ENCODE results near the gene TIMM22.

The TIMM22 gene

DNA sequence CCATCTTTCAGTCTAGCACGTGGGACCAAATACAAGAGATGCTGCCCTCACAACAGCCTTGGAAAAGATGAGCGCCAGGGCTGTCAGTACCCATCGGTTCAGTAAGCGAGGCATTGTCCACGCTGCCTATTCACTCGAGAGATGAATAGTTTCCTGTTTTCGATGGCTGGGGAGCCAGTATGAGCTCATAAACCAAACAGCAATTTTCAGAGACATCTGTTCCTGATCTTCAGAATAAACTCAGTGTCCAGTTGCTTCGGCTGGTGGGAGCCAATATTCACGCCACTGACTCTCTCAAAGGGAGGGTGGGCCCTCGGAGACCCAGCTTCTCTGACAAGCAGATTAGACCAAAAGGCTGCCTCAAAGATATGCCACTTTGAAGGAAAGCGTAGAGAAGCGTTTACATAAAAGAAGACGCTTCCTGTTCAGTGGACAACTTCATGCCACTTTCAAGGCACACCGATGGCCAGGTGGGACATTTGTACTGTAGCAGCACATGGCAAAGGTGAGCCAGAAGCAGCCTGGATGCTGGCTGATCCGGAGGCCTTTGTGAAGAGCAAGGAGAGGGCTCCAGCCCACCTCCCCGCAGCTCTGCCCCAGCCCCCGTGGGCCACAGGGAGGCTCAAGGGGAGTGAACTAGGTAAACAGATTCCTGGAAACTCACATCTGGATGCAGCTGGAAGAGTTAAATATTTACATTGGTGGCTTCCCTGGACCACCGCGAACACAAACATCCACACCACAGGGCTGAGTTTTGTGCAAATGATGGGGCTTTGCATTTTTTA is 6.0 kb downstream of the TIMM22 start:
- DNase-seq (ENCODE audit: low read depth) = no peak

DNA sequence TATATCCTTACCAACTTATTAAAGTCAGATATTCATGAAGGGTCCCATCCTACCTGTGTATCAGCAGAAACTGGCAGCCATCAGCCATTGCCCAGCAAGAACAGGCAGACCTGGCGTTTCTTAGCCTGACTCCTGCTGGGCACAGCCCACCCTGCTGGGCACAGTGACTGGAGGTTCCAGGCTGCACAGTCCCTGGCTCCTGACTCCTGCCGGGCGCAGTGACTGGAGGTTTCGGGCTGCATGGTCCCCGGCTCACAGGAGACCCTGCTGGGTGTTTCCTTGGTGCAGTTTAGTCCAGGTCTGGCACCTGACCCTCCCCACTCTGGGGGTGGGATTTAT is 6.7 kb downstream of the TIMM22 start:
- DNase-seq (ENCODE audit: low read depth) = no peak

DNA sequence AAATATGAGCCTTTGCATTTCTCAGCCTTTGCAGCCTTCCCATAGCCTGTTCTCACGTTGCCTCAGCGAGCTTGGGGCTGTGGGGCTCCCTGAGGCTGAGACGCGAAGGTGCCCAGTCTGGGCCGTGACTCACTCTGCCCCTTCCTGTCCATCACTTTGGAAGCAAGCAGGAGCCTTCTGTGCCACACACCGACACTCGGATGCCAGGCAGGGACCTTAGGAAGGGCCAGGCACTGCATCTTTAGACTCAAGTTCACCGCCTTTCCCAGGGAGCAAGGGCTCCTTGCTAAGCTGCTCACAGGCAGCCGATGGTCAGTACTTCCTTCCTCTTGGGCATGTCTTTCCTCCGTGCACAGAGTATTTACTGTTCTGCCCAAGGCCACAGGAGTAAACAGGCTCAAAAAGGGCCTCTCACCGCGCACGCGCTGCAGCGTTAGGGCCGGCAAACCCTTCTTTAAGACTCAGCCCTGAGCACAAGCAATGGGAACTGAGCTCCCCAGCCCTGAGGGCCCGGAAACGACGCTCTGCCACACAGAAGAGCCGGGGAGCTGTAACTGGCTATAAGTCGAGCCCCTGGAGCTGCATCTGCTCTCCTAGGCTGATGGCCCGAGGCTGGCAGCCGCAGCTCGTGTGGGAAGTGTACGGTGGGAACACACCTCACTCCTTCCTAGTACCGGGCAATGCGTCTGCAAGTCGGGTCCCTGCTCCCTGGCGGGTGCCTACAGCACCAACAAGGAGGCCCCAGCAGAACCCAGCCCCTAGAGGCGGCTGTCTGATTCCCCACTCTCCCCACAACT is 7.2 kb downstream of the TIMM22 start:
- DNase-seq (ENCODE audit: low read depth) = no peak

DNA sequence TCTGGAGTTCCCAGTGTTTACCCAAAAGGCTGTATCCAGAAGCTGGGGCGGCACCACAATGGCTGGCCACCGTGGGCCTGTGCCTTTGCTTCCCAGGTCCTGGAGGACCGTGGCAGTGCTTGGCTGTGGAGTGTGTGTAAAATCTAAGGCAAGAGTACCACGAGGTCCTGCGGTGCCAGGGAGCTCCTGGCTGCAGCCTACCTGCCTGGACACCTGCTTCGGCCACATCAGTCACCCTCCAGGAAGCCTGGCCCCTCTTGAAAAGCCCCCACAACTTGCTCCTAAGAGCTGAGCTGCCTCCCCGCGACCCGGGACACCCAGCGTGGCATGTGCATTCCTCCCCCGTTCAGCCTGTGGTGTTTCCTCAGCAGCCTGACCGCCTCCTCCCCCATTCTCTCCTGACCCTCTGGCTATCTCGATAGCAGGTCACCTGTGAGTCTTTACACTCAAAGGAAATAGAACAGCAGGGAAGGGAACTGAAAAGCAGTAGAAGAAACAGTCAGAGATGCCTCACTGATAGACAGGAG is 7.9 kb downstream of the TIMM22 start:
- DNase-seq (ENCODE audit: low read depth) = no peak

DNA sequence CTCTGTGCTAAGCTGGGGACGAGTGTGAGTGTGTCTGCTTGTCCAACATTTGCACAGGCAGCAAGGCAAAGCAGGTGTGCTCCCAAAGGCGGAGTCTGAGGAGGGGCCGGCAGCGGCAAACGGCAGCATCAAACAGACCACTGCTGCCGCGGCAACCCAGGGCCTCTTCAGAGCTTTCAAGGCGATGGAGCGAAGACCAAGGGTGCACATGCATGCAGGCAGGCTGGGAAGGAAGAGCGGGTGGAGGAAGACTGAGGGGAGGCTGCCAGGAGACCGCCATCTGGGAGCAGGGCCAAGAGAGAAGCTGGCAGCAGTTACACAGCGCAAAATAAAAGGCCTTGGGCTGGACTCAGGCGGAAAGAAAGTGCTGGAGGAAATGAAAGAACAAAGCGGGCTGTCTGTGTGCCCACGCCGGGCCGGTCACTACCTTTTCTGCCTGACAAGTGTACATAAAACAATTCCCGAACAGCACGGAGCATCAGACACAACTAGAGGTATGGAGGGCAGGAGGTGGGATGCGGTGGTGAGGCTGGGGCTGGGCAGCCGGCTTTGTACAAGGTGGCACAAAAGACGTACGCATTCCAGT is 8.5 kb downstream of the TIMM22 start:
- DNase-seq (ENCODE audit: low read depth) = no peak

DNA sequence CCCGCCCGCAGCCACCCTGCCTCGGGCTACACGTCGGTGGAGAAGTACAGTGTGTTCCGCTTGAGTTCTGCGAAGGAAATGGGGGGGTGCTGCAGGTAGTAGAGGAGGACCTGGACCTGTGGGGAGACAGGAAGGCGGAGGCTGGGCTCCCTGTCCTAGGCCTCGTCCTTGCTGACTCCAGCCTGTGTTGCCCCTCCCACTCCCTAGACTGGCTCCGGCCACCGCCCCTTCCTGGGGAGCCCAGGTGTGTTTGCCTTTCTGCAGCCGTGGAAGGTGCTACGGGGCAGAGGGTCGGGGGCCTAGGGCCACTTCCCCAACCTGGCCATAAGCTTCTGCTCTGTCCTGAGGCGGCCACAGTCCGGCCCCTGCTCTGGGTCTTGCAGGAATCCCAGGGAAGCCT is 9.1 kb downstream of the TIMM22 start:
- DNase-seq (ENCODE audit: low read depth) = no peak

DNA sequence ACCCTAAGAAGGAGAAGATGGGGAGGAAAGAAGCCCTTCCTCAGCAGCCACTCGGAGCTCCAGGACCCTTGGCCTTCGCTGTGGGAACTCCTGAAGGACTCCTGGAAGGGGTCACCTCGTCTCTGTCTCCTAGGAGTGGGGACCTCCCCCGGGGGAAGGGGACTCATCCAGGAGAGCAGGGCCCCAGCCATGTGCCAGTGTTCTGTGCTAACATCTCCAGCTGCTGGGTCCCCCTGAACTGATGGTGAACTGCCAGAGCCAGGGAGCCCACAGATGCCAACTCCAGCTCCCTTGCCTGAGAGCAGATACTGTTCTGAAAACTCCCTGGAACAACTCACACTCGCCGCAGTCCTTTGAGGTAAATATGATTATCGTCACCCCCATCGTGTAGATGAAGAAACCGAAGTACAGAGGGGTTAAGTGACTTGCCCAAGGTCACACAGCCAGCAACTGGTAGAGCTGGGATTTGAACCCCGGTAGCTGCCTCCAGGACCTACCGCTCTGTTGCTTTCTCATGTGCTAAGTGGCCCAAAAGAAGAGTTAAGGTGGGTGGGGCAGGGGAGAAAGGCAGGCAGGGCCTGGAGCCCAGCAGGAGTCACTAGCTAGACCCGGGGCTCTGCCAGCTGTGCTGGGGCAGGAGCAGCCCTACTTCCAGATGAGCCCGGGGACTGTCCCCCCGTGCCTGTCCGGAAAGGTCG is 10.5 kb downstream of the TIMM22 start:
- no peak for DNase-seq (ENCODE audit: low read depth)

DNA sequence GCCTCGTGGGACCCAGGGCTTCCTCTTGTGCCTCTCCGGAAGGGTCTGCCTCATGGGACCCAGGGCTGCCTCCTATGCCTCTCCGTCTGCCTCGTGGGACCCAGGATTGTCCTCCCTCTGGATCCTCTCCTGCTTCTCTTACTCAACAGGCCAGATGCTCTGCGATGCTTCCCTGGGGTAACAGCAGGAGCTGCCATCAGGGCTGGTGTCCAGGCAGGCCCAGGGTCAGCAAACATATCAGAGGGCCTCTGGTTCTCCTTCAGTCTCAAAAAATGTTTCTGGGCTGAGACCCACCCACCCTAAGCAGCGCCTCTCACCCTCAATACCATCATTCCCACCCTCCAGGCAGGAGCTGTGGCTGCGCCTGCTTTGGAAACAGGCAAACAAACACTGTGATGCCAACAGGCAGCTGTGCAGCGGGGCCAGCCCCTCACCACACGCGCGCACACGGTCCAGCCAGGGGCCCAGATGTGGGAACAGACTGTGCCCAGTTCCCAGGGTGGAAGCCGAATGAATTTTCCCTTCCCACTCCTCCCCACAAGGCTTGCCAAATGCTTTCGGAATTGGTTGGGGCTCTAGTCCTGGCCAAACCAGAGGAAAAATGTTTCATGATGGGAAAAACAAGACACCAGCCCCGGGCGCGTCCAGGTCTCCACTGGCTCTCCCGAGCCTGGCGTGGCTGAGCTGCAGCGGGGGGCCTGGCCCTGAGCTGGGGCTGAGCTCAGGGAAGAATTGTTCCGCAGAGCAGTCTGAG is 11.3 kb downstream of the TIMM22 start:
- DNase-seq (ENCODE audit: low read depth) = no peak

DNA sequence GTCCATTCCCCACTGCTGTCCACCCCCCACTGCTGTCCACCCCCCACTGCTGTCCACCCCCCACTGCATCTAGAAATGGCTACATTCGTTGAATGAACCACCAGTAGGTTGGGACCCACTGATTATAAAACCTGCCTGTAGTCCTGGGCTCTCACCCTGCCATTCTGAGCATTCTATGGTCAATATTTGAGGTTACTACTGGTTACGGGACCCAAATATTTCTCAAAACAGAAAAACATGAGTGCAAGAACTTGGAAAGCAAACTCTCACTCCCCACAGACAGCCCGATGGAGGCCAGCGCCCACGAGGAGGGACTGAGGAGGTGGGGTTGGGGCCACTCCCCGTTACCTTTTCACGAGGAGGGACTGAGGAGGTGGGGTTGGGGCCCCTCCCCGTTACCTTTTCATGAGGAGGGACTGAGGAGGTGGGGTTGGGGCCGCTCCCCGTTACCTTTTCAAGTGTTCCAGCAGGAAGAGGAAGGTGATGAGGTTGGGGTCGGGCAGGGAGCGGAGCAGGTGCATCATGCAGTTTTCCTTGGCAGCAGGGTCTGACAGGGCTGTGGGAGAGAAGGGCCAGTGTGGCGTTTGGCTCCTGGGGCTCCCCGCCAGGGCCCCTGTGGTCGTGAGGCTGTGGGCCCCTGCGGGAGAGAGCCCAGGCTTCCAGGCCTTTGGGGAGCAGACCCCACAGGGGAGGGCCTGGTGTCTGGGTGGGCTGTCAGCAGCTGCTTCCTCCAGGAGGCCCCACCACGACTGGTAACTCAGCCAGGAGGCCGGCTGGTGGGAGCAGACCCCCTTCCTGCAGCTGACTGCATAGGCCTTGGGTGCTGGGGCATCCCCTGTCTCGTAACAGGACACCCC is 12.5 kb downstream of the TIMM22 start:
- DNase-seq (ENCODE audit: low read depth) = no peak

DNA sequence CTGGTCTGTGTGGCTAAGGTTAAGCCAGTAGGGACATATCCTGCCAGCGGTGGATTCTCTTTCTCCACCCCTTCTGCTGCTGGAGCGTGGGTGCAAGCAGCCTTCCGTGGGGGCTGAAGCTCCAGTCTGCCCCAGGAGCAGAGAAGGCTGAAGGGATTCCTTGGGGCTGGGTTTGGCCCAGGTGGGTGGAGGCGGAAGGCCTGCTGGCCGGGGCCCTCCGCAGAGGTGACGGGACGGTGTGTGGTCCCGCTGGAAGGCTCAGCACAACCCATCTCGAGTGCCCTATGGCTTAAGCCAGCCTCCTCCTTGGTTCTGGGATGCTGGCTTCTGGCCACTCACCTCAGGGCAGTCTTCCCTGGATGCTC is 13.1 kb downstream of the TIMM22 start:
- DNase-seq (ENCODE audit: low read depth) = no peak

DNA sequence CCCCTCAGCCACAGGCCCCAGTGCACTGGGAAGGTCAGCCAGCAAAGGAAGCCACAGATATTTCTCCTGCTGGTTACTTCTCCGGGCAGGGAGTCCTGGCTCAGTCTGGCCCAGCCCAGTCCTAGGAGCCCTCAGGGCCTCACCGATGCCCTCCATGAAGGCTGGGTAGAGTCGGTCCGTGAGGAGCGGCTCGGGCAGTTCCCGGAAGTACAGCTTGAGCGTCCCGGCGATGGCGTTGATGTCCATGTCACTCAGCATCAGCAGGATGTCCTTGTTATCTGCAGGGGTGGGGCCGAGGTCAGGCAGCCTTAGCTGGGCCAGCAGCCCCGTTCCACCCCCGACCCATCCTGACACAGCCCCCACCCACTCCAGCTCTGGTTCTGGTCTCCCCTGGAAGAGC is 13.7 kb downstream of the TIMM22 start:
- no peak for DNase-seq (ENCODE audit: low read depth)

DNA sequence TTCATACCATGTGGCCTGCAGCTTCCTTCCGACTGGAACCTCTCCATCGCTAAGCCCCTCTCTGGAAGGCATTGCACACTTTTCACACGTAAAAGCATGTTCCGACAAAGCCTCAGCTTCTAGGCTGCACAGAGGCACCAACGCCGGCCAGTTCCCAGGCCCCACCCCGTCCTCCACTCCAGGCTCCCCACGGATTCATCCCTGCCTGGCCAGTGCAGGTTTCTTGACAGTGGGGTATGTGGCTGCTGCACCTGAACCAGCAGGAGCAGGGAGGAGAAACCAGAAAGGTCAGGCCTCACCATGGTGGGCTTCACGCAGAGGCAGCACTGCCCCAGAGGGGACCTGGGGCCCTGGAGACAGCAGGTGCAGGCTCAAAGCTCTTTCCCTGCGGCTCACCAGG is 14.2 kb downstream of the TIMM22 start:
- no peak for DNase-seq (ENCODE audit: low read depth)

DNA sequence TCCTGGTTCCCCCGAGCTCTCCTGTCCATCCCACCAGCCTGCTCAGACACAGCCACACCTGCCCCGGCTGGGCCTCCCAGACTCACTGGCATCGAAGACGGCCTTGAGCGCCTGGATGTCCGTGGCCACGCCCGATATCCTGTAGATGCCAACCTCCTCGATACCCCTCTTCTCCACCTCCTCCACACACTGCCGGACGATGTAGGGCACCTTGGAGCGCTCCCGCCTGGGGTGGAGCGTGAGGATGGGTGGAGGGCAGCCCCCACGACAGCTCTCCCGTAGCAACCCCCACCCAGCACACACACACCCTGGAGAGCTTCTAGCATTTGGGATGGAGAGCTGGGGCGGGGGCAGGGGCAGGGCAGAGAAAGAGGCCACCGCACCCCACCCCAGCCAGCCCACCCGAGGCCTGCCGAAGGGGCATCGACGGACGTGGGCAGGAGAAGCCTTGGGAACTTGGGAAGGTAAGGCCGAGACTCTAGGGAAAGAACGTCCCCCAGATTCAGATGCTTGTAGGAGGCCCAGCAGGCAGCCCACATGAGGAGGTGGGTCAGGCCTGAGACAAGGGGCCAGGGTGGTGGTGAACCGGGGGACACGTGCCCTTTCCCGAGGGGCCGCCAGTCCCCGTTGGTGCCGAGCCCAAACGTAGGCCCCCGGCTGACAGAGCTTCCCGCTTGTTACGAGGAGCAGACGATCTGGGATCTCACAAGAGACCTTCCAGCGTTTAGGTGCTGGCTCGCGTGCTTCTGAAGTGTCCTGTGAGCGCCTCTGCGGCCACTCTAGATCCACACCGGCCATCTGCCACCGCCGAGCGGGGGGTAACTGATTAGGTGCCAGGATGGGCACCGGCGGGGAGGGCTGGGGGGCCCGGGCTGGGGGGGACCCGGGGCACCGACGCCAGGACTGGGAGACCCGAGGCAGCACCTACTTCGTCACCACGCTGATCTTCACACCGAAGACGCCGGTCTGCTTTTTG is 15.1 kb downstream of the TIMM22 start:
- no peak for DNase-seq (ENCODE audit: low read depth)

DNA sequence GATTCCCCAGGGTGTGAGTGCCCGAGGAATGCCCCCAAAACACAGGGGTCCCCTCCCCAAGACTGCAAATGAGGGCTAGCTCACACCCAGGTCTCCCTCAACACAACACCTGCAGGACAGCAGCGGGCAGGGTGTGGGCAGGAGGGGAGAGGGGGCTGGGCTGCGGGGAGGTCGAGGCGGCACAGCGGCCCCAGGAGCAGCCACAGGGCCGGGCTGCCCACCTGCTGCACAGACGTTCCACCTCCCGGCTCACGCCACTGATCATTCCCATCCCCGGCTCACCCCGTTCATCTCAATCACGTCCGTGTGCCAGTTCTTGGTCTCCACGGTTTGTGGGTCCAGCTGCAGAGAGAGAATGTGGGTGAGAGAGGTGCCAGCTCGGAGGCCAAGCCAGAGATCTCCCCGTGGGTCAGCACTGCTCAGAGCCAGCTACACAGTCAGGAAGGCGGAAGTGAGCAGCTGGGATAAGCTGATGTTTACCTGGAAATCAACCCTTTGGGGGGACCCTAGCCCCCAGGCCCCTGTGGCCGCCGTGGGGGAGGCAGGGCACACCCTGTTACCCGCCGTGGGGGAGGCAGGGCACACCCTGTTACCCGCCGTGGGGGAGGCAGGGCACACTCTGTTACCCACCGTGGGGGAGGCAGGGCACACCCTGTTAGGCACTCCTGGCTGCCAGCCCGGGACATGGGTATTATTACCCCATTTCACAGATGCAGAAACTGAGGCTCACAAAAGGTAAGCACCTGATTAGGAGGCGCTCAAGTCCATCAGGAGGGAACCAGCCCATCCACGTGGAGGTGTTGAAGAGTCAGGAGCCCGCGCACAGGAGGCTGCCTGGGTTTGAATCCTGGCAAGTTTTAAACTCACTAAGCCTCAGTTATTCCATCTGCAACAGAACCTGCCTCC is 16.1 kb downstream of the TIMM22 start:
- DNase-seq (ENCODE audit: low read depth) = no peak

DNA sequence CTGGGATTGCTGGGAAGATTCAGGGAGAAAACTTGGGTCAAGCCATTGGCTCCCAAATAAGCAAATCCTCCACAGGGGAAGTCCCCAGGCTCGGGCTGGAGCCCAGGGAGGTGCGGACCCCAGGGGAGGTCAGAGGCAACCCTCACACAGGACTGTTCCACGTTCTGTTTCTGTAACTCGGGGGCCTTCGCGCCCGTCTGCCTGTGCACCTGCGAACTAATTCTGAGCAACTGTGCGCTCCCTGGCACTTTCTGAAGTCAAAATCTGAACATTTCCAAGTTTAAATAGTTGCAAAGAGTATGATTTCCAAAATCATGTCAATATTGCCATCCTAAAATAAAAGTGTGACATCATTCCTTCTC is 16.8 kb downstream of the TIMM22 start:
- no peak for DNase-seq (ENCODE audit: low read depth)

DNA sequence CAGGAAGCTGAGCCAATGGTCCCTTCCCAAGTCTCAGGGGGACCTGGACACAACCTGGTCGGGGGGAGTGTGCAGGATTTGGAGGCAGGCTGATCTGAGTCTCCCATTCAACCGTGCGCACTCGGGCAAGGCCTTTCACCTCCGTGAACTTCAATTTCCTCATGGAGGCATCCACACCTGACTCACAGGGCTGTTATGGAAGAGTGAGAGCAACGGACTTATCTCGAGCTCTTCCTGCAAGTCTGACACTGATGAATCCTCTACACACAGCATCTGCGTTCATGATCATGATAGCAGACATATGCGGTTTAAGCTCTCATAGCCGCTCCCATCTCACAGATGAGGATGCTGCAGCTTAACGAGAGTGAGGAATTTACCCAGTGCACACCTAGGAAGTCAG is 21.6 kb downstream of the TIMM22 start:
- DNase-seq (ENCODE audit: low read depth) = no peak

DNA sequence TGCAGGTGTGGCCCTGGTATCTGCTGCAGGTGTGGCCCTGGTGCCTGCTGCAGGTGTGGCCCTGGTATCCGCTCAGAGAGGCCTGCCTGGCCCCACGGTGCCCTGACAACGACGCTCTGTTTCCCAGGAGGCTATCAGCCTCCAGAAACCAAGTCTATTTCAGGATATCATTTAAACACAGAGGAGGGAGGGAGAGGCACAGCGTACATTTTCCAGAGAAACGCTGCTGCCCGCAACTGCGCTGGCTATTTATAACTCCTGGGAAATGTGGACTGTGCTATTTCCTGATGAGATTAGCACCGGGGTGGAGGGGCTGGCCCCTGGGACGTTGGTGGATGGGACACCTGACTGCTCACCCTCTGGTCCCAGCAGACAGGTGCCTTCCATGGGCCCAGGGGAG is 22.5 kb downstream of the TIMM22 start:
- DNase-seq (ENCODE audit: low read depth) = no peak

DNA sequence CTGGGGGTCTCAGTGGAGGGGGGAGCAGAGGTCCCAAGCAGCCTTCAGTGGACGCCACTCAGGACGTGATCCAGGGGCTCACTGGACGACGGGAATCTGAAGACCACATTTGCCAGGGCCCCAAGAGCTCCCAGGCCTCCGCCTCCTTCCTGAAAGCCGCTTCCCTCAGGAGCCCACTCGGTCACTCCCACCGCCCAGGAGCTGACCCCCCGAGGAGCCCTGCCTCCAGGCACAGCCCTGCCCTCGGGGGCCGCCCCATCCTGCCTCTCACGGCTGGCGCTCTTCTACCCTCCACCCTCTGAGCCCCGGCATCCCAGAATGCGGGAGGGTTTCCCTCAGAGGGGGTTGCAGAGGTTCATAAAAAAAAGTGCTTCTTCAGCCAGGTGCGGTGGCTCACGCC is 24.2 kb downstream of the TIMM22 start:
- no peak for DNase-seq (ENCODE audit: low read depth)

All from stimulated activated CD8-positive, alpha-beta memory T cell treated with anti-CD3 and anti-CD28 coated beads, Interleukin-12 subunit alpha, Interleukin-12 subunit beta, amount 100 ng/mL, for 4 hours (primary cell).